ENCODE data around the gene MAN2B2. TPM values are rescaled to one million over a fixed set of nuclear protein-coding genes. Genes with fewer than 3 reads are reported as not detected.

Gene MAN2B2
- total and polyA plus RNA-seq, 9 of the 15 experiments (the other 6 are each of a cell fraction or from before 2014, with no cell fraction given) = 0.21 to 8.8 (median 3.7) TPM

- POLR2A ChIA-PET = no interaction called here
- Histone ChIP-seq H3K9ac (ENCODE audit: insufficient read depth in 1 of 2, low read depth in 2 of 2, low read length in 2 of 2) (no peak overlapping the region), H3K4me3 (no peak overlapping the region), H3K4me1 (replicated peaks in 1 of 2; ENCODE audit: control insufficient read depth in 2 of 2, insufficient read depth in 2 of 2, low read length in 2 of 2) (peaks cover 3 to 13% of the 10 kb centered on the region in 2 experiments; a peak in 3 of 5 replicates), H3K36me3 (ENCODE audit: control insufficient read depth, insufficient read depth, low read length) (peaks cover 17% of the 10 kb centered on the region; the same call in 2 of the 3 replicates), H3K79me2 (ENCODE audit: control insufficient read depth, insufficient read depth, low read length) (peaks cover 3% of the 10 kb centered on the region; the same call in 1 of the 3 replicates), H4K20me1 (replicated peaks; ENCODE audit: control insufficient read depth, insufficient read depth, low read length) (no peaks in the 10 kb centered on the region), H3K4me2 (ENCODE audit: insufficient read depth, low read length) (no peak overlapping the region), H3K27ac (ENCODE audit: extremely low read depth, low read depth, low read length) (no peak overlapping the region), H3K27me3 (ENCODE audit: control insufficient read depth in 2 of 2, insufficient read depth in 2 of 2, low read length in 2 of 2) (no peaks in the 10 kb centered on the region), H3K9me1 (ENCODE audit: control insufficient read depth, insufficient read depth, low read length) (no peaks in the 10 kb centered on the region), H2AFZ (ENCODE audit: low read depth, low read length) (no peak overlapping the region), H3K9me3 (replicated peaks; ENCODE audit: control insufficient read depth, insufficient read depth, low read depth, low read length) (0 out of 2 replicates have a peak, but pooled peaks cover 3% of the 10 kb centered on the region)
- in situ Hi-C loops (cut with MboI) (no loop called here), intact Hi-C loops (cut with micrococcal nuclease) (no loop called here)
- CTCF ChIA-PET (ENCODE audit: low intra/inter-chr PET ratio) = no interaction called here
- FAIRE-seq = no peak
- ATAC-seq = no peak
- no peak for DNase-seq (ENCODE audit: extremely low read depth in 1 of 4, low spot score in 3 of 4)
- no TSS peak for BruUV-seq (replicated peaks)
- 80% methylated on average over 6 of the region's 6 CpGs for WGBS (ENCODE audit: insufficient coverage, low coverage, missing lambda C conversion rate)
- TF ChIP-seq SMARCE1 (IDR thresholded peaks at IDR 0.05) = no peak
- no peak for TF ChIP-seq FOXJ3 (CRISPR knock-in tag; IDR thresholded peaks at IDR 0.05)
- no peak for TF ChIP-seq SIN3B (IDR thresholded peaks at IDR 0.05; ENCODE audit: low read depth)
- TF ChIP-seq KHSRP (IDR thresholded peaks at IDR 0.05) = no peak
- no peak for TF ChIP-seq MGA (IDR thresholded peaks at IDR 0.05)
- no peak for TF ChIP-seq POLR2A (conservative IDR thresholded peaks at IDR 0.05)
- no peak for TF ChIP-seq PTTG1 (tag; IDR thresholded peaks at IDR 0.05; ENCODE audit: low read depth)
Observed at GRCh38 chr4:6580353-6580752, 5.4 kb downstream of the MAN2B2 start.

Data from K562 (cell line).